ENCODE results near the gene WDR48.

- TF ChIP-seq CTCF (IDR thresholded peaks at IDR 0.05; ENCODE audit: borderline replicate concordance, extremely low read depth, low read length, poor library complexity, severe bottlenecking) (no peak), EZH2 (IDR thresholded peaks at IDR 0.05; ENCODE audit: borderline replicate concordance, low read depth, low read length, severe bottlenecking) (no peak)
These were observed 53.9 kb downstream of the WDR48 start for GRCh38 chr3:39105687-39106063.
